ENCODE data around the gene IL1RN. TPM values are rescaled to one million over a fixed set of nuclear protein-coding genes. Genes with fewer than 3 reads are reported as not detected.

IL1RN gene
- total and polyA plus RNA-seq, 2 of the 13 experiments (the other 11 are each of a cell fraction or from before 2014, with no cell fraction given), result 21.2 to 101 TPM

DNA sequence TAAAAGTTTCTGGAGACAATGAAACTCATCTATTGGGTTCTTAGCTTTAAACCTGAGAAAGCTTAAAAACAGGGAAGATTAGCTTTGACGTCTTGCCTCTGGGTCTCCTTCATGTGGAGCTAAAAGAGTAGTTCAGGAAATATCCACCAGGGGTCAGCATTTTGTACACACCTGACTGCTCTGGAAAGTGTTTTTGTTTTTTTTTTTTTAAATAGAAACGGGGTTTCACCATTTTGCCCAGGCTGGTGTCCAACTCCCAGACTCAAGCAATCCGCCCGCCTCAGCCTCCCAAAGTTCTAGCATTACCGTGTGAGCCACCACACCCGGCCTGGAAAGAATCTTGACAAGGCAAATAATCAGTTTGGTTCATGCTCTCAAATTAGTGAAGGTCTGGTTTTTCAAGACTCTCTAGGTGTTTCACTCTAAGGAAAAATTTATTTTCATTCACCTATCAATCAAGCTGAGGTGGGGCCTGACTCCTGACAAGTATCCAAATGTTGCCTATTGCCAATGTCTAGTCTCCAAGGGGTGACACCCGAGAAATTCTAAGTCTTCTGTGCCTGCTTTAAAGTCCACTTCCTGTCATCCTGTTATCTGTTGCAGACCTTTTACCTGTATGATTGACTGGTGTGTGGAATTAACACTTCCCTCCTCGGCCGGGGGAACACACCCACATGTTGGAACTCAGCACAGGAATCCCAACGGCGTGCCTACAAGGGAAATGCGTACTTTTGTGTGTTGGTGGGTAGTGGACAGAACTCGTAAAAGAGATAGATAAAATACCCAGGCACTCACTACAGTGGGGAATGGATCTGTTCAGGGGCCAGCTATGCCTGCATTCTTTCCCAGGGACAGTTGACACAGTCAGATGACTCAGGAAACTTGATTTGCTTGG is 11.3 kb downstream of the IL1RN start (continued):
- TF ChIP-seq, protein P1, sequence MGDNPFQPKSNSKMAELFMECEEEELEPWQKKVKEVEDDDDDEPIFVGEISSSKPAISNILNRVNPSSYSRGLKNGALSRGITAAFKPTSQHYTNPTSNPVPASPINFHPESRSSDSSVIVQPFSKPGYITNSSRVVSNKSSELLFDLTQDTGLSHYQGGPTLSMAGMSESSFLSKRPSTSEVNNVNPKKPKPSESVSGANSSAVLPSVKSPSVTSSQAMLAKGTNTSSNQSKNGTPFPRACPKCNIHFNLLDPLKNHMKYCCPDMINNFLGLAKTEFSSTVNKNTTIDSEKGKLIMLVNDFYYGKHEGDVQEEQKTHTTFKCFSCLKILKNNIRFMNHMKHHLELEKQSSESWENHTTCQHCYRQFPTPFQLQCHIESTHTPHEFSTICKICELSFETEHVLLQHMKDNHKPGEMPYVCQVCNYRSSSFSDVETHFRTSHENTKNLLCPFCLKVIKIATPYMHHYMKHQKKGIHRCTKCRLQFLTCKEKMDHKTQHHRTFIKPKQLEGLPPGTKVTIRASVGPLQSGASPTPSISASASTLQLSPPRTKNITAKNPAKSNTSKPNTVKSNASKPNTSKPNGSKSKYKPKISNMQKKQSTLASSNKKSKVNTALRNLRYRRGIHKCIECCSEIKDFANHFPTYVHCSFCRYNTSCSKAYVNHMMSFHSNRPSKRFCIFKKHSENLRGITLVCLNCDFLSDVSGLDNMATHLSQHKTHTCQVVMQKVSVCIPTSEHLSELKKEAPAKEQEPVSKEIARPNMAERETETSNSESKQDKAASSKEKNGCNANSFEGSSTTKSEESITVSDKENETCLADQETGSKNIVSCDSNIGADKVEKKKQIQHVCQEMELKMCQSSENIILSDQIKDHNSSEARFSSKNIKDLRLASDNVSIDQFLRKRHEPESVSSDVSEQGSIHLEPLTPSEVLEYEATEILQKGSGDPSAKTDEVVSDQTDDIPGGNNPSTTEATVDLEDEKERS (CRISPR knock-in tag; IDR thresholded peaks at IDR 0.05), result no peak
- TF ChIP-seq, protein P2, sequence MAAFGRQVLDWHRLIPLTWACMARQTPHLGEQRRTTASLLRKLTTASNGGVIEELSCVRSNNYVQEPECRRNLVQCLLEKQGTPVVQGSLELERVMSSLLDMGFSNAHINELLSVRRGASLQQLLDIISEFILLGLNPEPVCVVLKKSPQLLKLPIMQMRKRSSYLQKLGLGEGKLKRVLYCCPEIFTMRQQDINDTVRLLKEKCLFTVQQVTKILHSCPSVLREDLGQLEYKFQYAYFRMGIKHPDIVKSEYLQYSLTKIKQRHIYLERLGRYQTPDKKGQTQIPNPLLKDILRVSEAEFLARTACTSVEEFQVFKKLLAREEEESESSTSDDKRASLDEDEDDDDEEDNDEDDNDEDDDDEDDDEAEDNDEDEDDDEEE (CRISPR knock-in tag; IDR thresholded peaks at IDR 0.05), result no peak
- no peak for TF ChIP-seq SKI (IDR thresholded peaks at IDR 0.05; ENCODE audit: partially characterized antibody)
- no peak for TF ChIP-seq SNRNP70 (IDR thresholded peaks at IDR 0.05; ENCODE audit: low read depth, low read length)
- TF ChIP-seq PTBP1 (IDR thresholded peaks at IDR 0.05; ENCODE audit: low read depth, low read length, poor library complexity, severe bottlenecking), result no peak
- no peak for TF ChIP-seq IKZF1 (IDR thresholded peaks at IDR 0.05)
- TF ChIP-seq NCOA5 (CRISPR knock-in tag; IDR thresholded peaks at IDR 0.05), result no peak
- no peak for TF ChIP-seq MZF1 (CRISPR knock-in tag; IDR thresholded peaks at IDR 0.05; ENCODE audit: borderline replicate concordance)
- TF ChIP-seq DR1 (CRISPR knock-in tag; IDR thresholded peaks at IDR 0.05), result no peak
- TF ChIP-seq ESRRA (CRISPR knock-in tag; IDR thresholded peaks at IDR 0.05; ENCODE audit: low read depth), result peak; percentile 61; the same call in 1 of the 2 replicates
- TF ChIP-seq, protein P3, sequence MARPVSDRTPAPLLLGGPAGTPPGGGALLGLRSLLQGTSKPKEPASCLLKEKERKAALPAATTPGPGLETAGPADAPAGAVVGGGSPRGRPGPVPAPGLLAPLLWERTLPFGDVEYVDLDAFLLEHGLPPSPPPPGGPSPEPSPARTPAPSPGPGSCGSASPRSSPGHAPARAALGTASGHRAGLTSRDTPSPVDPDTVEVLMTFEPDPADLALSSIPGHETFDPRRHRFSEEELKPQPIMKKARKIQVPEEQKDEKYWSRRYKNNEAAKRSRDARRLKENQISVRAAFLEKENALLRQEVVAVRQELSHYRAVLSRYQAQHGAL (CRISPR knock-in tag; IDR thresholded peaks at IDR 0.05; ENCODE audit: not compliant biosample characterization), result no peak
- TF ChIP-seq MIXL1 (CRISPR knock-in tag; IDR thresholded peaks at IDR 0.05), result no peak
- no peak for TF ChIP-seq RFXAP (CRISPR knock-in tag; IDR thresholded peaks at IDR 0.05; ENCODE audit: borderline replicate concordance)
- no peak for TF ChIP-seq CHCHD3 (CRISPR knock-in tag; IDR thresholded peaks at IDR 0.05)
- TF ChIP-seq ZNF883 (CRISPR knock-in tag; IDR thresholded peaks at IDR 0.05; ENCODE audit: not compliant biosample characterization), result no peak
- TF ChIP-seq ZNF207 (IDR thresholded peaks at IDR 0.05; ENCODE audit: borderline replicate concordance), result no peak
- no peak for TF ChIP-seq ZNF672 (CRISPR knock-in tag; IDR thresholded peaks at IDR 0.05)
- TF ChIP-seq MBNL3 (CRISPR knock-in tag; conservative IDR thresholded peaks at IDR 0.05), result no peak
- peak; percentile 34; the same call in 1 of the 2 replicates for TF ChIP-seq ZBTB7A (CRISPR knock-in tag; IDR thresholded peaks at IDR 0.05)
- no peak for TF ChIP-seq MEIS2 (CRISPR knock-in tag; IDR thresholded peaks at IDR 0.05)
- TF ChIP-seq ISL2 (CRISPR knock-in tag; IDR thresholded peaks at IDR 0.05), result 0 out of 2 replicates have a peak, but pooled peaks have one; percentile 20
- TF ChIP-seq, protein P4, sequence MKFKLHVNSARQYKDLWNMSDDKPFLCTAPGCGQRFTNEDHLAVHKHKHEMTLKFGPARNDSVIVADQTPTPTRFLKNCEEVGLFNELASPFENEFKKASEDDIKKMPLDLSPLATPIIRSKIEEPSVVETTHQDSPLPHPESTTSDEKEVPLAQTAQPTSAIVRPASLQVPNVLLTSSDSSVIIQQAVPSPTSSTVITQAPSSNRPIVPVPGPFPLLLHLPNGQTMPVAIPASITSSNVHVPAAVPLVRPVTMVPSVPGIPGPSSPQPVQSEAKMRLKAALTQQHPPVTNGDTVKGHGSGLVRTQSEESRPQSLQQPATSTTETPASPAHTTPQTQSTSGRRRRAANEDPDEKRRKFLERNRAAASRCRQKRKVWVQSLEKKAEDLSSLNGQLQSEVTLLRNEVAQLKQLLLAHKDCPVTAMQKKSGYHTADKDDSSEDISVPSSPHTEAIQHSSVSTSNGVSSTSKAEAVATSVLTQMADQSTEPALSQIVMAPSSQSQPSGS (CRISPR knock-in tag; IDR thresholded peaks at IDR 0.05), result peak; percentile 44; the same call in 1 of the 2 replicates
- no peak for TF ChIP-seq MBD4 (IDR thresholded peaks at IDR 0.05; ENCODE audit: borderline replicate concordance, low read length)
- no peak for TF ChIP-seq CBX5 (CRISPR knock-in tag; IDR thresholded peaks at IDR 0.05; ENCODE audit: borderline replicate concordance)
- TF ChIP-seq AGO1 (IDR thresholded peaks at IDR 0.05; ENCODE audit: low read depth, low read length, poor library complexity, severe bottlenecking), result no peak
